Fibroblast of lung (primary cell): ENCODE results near the gene CARD10. TPM values are rescaled to one million over a fixed set of nuclear protein-coding genes. Genes with fewer than 3 reads are reported as not detected.
A peak's percentile ranks its signal among the peaks of the same experiment; 100 is the strongest.
"Not testable (repeated sequence)": the region's sequence is repeated elsewhere in the genome, so short reads cannot be mapped to it uniquely, and the experiment has no call there.

Experiments
- DNase-seq, 2 donors: peaks; one replicate each; pipeline versions ENCODE4 v3.0.0 to v3.0.0-alpha.2; 2010; ENCODE audit warnings: low read depth in 2 of 2
- H2AFZ ChIP-seq: 2 replicates; pipeline ENCODE4 v1.5.1; 2012; ENCODE audit warnings: low read length, control low read depth, inconsistent platforms
- H3K27ac ChIP-seq: 2 replicates; pipeline ENCODE4 v1.5.1; 2011; ENCODE audit warnings: low read length, control low read depth; ENCODE audit not compliant: insufficient read depth
- H3K27me3 ChIP-seq: 2 replicates; pipeline ENCODE4 v1.5.1; 2011; ENCODE audit warnings: mild to moderate bottlenecking, low read length; ENCODE audit not compliant: control insufficient read depth, insufficient read depth
- H3K36me3 ChIP-seq: 2 replicates; pipeline ENCODE4 v1.5.1; 2011; ENCODE audit warnings: low read length; ENCODE audit not compliant: control insufficient read depth, insufficient read depth
- H3K4me1 ChIP-seq: 2 replicates; pipeline ENCODE4 v1.5.1; 2011; ENCODE audit warnings: low read length; ENCODE audit not compliant: control insufficient read depth, insufficient read depth; ENCODE audit errors: extremely low read depth
- H3K4me2 ChIP-seq: 2 replicates; pipeline ENCODE4 v1.5.1; 2011; ENCODE audit warnings: low read length, control low read depth; ENCODE audit not compliant: insufficient read depth; ENCODE audit errors: extremely low read depth
- H3K4me3 ChIP-seq, 4 experiments: fragments of 200-600 bp in 1 of 4; sonication (generic) in 1 of 4; replicated peaks in 1 of 4; 2 replicates each; pipeline ENCODE4 v1.5.1; 2011 to 2016; ENCODE audit warnings: low read length in 4 of 4, low read depth in 3 of 4, mild to moderate bottlenecking in 3 of 4, control low read depth in 2 of 4, inconsistent platforms in 1 of 4, mixed read lengths in 1 of 4; ENCODE audit not compliant: insufficient read depth in 1 of 4; ENCODE audit errors: control extremely low read depth in 1 of 4
- H3K79me2 ChIP-seq: 2 replicates; pipeline ENCODE4 v1.5.1; 2012; ENCODE audit warnings: mild to moderate bottlenecking, low read length, inconsistent platforms; ENCODE audit not compliant: control insufficient read depth, insufficient read depth
- H3K9ac ChIP-seq: 2 replicates; pipeline ENCODE4 v1.5.1; 2011; ENCODE audit warnings: mild to moderate bottlenecking, low read length, control low read depth; ENCODE audit not compliant: insufficient read depth
- H3K9me3 ChIP-seq: 2 replicates; pipeline ENCODE4 v1.5.1; 2012; ENCODE audit warnings: low read depth, low read length; ENCODE audit not compliant: control insufficient read depth, insufficient read depth
- H4K20me1 ChIP-seq: 2 replicates; pipeline ENCODE4 v1.5.1; 2011; ENCODE audit warnings: low read length; ENCODE audit not compliant: control insufficient read depth, insufficient read depth; ENCODE audit errors: extremely low read depth
- EZH2 ChIP-seq: IDR thresholded peaks from 2 replicates; pipeline ENCODE4 v1.5.1; 2012; ENCODE audit warnings: low read length, control low read depth, mild to moderate bottlenecking; ENCODE audit errors: missing control alignments
- polyA plus RNA-seq, 2 donors: library from polyadenylated mRNA; depleted of rRNA in 1 of 2; stranded (reverse) in 1 of 2; unstranded in 1 of 2; fragments of >200 nt; gene quantifications; 2 replicates each; pipeline ENCODE4 v1.2.1, GENCODE V29; 2011 to 2012; ENCODE audit warnings: missing spikeins in 1 of 2
- total RNA-seq: library from RNA; depleted of rRNA; stranded (reverse); fragments of >200 nt; gene quantifications from 2 replicates; pipeline ENCODE4 v1.2.1, GENCODE V29; 2014
- TF ChIP-seq, protein P1 (sequence below), 2 donors: IDR thresholded peaks in 1 of 2; conservative IDR thresholded peaks in 1 of 2; 1 replicate in 1 of 2; 2 replicates in 1 of 2; pipeline ENCODE4 v1.5.1; 2011 to 2012; ENCODE audit warnings: low read length in 2 of 2, control low read depth in 1 of 2, inconsistent platforms in 1 of 2, low read depth in 1 of 2, mild to moderate bottlenecking in 1 of 2

CARD10 gene
- total and polyA plus RNA-seq, 2 donors (not counting 1 experiment from before 2014, with no cell fraction given): 1.6 to 2.3 TPM

DNA sequence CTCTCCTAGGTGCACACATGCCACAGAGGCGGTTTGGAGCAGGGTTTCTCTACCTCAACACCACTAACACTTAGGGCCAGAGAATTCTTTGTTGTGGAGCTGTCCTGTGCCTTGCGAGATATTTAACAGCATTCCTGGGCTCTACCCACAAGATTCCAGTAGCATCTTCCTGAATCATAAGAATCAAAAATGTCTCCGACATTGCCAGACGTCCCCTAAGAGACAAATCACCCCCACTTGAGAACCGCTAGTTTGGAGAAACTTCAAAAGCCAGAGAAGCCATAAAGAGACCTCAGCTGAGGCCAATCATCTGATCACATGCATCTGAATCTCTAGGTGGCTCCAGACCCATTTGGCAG is 49.1 kb downstream of the CARD10 start:
- Histone ChIP-seq H2AFZ (no peak overlapping the region), H3K4me3 (no peak overlapping the region), H3K4me2 (no peak overlapping the region), H3K27ac (no peak overlapping the region), H3K4me1 (no peaks in the 10 kb centered on the region), H3K9ac (no peak overlapping the region), H3K36me3 (no peaks in the 10 kb centered on the region), H3K9me3 (no peaks in the 10 kb centered on the region), H3K27me3 (peaks cover 28% of the 10 kb centered on the region), H4K20me1 (no peaks in the 10 kb centered on the region), H3K79me2 (no peaks in the 10 kb centered on the region)
- peak in 1 of 2 donors; percentile 25 for DNase-seq
- TF ChIP-seq EZH2: no peak
- TF ChIP-seq, protein P1, sequence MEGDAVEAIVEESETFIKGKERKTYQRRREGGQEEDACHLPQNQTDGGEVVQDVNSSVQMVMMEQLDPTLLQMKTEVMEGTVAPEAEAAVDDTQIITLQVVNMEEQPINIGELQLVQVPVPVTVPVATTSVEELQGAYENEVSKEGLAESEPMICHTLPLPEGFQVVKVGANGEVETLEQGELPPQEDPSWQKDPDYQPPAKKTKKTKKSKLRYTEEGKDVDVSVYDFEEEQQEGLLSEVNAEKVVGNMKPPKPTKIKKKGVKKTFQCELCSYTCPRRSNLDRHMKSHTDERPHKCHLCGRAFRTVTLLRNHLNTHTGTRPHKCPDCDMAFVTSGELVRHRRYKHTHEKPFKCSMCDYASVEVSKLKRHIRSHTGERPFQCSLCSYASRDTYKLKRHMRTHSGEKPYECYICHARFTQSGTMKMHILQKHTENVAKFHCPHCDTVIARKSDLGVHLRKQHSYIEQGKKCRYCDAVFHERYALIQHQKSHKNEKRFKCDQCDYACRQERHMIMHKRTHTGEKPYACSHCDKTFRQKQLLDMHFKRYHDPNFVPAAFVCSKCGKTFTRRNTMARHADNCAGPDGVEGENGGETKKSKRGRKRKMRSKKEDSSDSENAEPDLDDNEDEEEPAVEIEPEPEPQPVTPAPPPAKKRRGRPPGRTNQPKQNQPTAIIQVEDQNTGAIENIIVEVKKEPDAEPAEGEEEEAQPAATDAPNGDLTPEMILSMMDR (conservative IDR thresholded peaks at IDR 0.05 in 1 of 2, IDR thresholded peaks at IDR 0.05 in 1 of 2; ENCODE audit: low read depth in 1 of 2, low read length in 2 of 2): no peak

DNA sequence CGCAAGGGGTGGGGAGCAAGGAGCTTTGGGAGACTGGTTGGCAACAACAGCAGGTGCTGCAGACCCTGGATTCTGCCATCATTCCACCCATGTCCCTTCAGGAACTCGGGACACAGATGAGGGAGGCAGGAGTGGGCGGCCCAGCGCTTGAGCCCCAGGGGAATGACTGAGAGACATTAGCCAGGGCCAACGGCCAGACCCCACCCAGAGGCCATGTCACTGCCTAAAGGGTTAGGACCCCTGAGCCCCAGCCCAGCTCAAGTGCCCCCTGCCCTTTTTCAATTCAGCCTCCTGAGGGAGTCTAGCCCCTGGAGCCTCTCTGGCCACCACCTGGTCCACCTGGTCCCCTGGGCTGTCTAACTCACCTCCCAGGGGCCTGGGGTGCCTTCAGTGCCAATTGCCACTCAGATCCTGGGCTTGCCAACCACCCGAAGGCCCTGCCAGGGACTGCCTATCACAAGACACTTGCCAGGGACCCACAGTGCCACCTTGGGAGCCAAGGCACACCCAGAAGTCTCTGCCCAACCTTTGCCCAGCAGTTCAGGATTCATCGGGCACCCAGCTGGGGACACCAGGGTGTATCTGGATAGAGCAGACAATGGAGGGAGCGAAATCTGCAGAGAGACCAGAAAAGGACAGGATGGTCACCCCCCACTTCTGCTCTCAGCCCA is 49.7 kb downstream of the CARD10 start:
- no peak for TF ChIP-seq EZH2
- TF ChIP-seq, protein P1 (conservative IDR thresholded peaks at IDR 0.05 in 1 of 2, IDR thresholded peaks at IDR 0.05 in 1 of 2; ENCODE audit: low read depth in 1 of 2, low read length in 2 of 2): no peak
- Histone ChIP-seq H3K36me3 (no peaks in the 10 kb centered on the region), H3K27ac (no peak overlapping the region), H4K20me1 (no peaks in the 10 kb centered on the region), H3K9ac (no peak overlapping the region), H3K9me3 (no peaks in the 10 kb centered on the region), H3K27me3 (peaks cover 27% of the 10 kb centered on the region), H3K79me2 (no peaks in the 10 kb centered on the region), H3K4me2 (no peak overlapping the region), H3K4me3 (no peak overlapping the region), H3K4me1 (no peaks in the 10 kb centered on the region), H2AFZ (no peak overlapping the region)
- no peak for DNase-seq

DNA sequence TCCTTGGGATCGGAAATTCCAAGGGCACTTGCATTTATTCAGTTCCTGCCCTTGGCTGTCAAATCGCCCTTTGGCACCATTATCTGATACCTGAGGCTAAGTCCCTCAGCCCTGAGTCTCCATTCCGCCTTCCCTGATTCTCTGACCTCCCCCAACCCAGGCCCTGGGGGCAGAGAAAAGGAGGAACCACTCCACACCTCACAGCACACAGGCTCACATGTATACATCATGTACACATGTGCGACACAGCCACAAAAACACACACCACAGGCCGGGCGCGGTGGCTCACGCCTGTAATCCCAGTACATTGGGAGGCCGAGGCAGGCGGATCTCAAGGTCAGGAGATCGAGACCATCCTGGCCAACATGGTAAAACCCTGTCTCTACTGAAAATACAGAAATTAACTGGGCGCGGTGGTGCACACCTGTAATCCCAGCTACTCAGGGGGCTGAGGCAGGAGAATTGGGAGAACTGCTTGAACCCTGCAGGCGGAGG is 51.0 kb downstream of the CARD10 start:
- not testable (repeated sequence) for H3K79me2 ChIP-seq, H3K4me1 ChIP-seq, H3K27ac ChIP-seq, H3K4me2 ChIP-seq, DNase-seq, H4K20me1 ChIP-seq, H3K36me3 ChIP-seq, H3K4me3 ChIP-seq, H3K9ac ChIP-seq, H2AFZ ChIP-seq, H3K9me3 ChIP-seq
- peaks cover 20% of the 10 kb centered on the region for H3K27me3 ChIP-seq
